GM19397 (cell line): ENCODE results near the gene CKAP5.

Experiments used
- ATAC-seq: cut with Tn5 transposase; IDR thresholded peaks from one replicate; pipeline ENCODE4 v1.9.1; 2021; ENCODE audit warnings: mild to moderate bottlenecking, moderate library complexity; ENCODE audit not compliant: unreplicated experiment

CKAP5 gene

DNA sequence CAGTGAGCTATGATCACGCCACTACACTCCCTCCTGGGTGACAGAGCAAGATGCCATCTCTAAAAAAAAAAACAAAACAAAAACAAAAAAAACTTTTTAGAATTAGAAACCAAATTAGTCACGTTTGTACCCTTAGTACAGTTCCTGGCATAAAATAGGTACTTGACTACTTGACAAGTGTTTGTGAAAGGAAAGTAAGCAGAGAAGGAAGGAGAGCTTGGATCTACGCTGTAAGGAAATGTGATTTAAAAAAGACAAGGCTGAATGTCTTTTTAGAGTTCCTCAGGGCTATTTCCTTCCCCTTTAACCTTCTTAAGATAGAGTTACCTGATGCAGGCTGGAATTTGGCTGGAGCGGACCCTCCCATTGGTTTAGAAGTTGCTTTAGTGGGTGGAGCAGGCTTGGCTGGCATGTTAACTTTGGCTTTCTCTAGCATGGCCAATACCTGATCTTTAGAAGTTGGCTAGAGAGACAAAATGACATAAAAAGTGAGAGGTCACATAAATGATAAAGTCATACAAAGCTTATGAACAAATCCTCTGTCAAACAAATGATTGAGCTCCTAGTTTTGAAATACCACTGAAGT, 76.4 kb downstream of the CKAP5 start:
- no peak for ATAC-seq

DNA sequence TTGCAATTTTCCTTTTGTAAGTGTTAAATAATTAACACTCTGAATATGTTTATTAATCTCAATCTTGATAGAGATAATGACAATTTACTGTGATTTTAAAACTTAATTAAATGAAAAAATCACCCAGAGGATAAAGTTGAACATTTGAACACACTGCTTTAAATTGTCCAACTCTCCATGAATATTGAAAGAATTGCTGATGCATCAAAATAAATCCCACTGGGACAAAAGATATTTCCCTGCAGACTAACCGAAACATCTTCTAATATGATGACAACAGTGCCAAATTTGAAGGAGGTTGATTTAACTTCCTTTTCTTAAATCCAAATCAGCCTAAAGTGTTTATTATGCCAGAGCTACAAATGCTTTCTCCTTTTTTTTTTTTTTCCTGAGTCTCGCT, 79.4 kb downstream of the CKAP5 start:
- no peak for ATAC-seq

DNA sequence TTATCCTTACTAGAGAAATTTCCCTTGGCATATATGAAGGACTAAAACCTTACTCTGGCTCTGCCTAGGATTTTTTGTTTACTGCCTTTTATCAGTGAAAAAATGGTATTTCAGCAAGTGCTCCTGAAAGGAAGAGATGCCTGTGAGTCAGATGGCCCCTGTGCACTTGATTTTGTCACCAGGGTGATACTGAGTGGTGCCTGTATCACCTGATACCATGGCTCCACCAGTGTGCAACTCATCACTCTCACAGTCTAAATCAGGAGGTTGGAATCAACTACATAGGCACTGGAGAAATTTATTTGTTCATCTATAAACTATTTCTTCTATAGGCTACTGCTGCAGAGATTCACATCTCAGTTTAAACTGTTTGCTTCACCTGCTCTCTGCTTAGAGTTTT, 83.8 kb downstream of the CKAP5 start:
- no peak for ATAC-seq

DNA sequence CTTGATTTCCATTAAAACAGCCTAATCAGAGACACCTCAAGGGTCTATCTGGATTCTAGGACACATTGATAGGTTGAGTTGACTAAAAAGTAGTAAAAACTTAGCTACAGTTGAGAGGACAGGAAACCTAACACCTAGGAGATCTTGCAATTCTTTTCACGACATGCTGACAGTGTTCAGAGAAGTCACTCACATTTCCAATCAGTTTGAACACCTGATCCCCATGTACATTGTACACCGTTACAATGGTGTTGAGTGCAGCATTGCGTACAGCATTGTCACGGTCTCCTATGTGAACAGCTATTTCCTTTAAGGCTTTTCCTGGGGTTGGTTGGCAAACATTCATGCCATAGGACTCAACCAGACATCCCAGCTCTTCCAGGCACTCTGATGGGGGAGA, 84.3 kb downstream of the CKAP5 start:
- ATAC-seq = no peak

DNA sequence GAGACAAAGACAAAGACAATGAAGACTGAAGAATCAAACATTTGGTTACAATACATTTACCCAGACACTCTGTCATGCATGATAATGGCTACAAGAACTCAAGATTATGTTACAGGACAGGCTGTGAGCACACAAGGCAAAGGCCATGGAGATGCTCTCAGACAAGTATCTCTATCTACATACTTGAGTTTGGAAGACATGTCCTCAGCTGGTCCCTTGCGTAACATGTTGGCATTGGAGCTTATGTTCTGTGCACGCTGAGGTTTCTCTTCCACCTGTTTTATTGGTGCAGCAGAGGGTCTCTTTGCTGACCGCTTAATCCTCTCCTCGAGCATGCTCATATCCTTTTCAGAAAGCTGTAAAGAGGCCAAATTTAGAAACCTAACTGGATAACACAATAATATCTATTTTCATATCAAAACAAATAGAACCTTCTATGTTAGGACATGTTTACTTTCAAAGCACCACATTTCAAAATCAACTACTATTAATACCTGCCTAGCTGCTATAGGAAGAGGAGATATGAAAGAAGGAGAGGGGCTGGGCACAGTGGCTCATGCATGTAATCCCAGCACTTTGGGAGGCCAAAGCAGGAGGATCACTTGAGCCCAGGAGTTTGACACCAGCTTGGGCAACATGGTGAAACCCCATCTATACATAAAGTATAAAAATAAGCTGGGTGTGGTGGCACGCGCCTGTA, 85.5 kb downstream of the CKAP5 start:
- no peak for ATAC-seq

DNA sequence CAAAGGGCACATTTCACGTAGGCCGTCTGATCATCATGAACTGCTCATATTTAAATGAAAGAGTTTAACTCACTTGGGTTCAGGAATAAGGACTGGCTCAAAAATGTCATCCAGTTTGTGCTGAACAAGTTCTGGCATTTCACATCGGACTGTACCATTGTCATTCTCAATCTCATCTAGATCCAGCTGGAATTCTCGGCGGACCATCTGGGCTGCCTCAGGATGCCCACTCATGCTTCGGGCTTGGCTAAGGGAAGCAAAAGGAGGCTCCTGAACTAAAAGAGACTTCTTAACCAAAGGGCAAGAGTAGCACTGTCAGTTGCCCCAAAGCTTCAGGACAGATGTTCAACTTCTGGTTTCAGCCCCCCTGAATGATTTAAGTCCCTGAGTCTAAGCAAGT, 86.9 kb downstream of the CKAP5 start:
- no peak for ATAC-seq

DNA sequence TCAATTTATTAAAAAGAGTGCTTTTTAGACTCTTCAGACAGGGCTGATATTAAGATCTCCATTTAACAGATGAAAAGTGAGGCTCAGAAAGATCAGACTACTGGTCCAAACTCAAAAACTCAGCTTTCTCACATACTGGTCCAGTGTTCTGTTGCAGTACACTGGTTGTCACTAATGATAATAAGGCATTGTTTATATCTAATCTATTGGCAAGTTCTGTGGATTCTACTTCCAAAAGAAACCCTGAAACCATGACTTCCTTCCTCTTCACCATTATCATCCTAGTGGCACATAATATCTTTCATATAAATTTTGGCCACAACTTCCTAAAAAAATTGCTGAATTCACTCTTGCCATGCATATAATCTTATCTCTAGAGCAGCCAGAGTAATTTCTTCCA, 90.1 kb downstream of the CKAP5 start:
- no peak for ATAC-seq

DNA sequence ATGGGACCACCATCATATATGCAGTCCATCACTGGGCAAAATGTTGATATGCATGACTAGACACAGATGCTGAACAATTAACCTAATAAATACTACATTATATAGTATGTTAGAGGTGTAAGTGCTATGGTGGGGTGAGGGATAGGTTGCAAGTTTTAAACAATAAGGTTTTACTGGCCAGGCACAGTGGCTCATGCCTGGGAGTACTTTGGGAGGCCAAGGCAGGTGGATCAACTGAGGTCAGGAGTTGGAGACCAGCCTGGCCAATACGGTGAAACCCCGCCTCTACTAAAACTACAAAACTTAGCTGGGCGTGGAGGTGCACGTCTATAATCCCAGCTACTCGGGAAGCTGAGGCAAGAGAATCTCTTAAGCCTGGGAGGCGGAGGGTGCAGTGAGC, 98.9 kb downstream of the CKAP5 start:
- ATAC-seq = no peak

DNA sequence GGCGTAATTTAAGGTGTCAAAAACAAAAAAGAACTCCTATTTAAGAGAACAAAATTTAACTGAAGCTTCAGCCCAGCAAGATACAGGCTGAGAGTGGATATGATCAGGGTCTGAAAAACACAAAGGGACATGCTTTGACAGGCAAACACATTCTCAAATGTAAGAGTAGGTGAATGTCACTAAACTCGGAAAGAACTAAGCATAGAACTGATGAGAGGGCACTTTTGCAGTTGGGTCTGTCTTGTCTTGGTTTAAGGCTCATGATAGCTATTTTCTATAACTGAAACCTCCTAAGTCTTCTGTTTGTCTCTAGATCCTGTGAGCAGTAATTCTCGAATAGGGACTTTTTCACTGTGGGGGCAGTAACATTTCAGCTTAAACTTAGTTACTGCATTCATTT, 100.1 kb downstream of the CKAP5 start:
- no peak for ATAC-seq

DNA sequence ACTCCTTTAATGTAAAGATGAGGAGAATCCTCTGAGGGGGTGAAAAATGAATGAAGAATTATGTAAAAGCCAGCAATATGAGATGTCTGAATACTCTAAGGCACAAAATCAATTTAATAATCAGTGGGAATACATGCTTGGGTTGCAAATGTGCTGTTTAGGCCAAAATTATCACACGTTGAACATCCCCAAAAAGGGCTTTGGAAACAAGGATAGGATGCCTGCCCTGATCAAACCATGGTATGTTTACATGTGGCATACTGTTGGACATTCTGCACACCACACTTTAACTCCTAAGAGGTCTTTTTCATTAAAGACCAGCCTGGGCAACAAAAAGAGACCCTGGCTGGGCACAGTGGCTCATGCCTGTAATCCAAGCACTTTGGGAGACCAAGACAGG, 100.8 kb downstream of the CKAP5 start:
- no peak for ATAC-seq

DNA sequence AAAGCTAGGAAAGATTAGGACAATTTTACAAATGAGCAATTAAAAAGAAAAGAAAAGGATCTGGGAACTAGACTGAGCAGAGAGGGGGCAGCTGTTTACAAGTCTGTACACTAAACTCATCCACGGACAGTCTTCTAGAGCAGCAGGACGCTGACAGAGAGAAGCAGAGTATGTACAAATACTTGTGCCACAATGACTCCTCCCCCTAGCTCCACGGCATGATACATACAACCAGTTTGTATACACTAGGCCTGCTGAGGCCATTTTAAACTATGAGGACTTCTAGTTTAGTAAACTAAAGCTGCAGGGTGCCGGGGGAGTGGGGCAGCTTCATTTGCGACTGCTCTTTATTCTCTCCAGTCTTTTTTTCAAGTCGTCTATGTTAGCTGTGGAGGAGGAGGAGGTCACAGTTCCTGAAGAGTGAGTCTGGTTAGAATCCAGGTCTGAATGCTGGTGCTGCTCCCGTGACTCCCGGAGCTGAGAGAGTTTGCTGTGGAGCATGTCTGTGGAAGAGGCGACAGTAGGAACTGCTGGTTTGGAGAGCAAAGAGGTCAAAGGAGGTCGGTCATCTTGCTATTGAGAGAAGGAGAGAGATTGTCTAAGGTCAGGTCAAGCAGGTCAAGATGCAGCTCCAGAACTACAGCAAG, 102.3 kb downstream of the CKAP5 start:
- no peak for ATAC-seq

DNA sequence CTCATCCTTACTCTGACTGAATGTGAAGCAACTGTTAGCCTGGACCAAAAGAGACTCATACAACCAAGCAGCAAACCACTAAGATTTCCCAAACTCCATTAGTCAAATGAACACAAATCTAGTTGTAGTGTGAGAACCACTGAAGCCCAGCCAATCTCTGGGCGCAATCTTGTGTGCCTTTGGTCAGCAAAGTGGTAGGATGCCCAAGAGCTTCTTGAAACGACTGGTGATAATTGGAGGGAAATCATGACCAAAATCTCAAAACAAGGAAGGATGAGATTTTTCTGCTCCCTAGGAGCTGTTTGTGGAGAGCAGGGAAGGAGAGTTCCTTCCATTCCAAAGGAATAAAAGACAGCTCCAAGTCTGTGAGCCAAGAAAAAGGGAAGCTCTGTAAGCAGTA, 103.0 kb downstream of the CKAP5 start:
- ATAC-seq = no peak

DNA sequence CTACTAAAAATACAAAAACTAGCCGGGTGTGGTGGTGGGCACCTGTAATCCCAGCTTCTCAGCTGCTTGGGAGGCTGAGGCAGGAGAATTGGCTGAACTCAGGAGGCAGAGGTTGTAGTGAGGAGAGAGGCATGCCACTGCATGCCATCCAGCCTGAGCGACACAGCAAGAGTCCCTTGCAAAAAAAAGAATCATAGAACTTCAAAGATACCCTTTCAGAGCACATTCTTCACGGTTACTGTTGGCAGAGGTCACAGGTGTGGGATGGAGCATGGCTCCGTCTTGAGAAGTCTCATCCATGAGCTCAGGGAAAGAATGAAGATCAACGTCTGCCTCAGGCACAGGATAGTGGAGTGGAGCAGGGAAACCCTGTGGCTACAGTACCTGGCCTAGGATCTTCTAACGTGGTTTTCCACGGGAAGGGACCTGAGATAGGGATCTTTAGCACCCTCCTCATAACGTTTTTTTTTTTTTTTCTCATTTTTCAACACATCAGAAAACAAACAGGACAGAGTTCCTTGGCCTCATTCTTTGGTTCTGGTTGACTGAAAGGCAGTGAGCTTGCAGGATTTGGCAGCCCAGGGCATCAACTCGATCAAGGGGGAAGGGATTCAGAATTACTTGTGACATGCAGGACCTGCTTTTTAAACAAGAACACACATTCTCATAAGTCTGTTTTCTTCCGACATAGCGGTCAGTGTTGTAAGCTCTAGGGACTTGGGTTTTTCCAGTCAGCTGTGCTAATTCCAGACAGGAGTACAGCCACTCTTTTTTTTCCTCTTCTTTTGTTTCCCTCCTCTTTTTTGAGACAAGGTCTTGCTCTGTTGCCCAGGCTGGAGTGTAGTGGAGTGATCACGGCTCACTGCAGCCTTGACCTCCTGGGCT, 104.2 kb downstream of the CKAP5 start:
- no peak for ATAC-seq

DNA sequence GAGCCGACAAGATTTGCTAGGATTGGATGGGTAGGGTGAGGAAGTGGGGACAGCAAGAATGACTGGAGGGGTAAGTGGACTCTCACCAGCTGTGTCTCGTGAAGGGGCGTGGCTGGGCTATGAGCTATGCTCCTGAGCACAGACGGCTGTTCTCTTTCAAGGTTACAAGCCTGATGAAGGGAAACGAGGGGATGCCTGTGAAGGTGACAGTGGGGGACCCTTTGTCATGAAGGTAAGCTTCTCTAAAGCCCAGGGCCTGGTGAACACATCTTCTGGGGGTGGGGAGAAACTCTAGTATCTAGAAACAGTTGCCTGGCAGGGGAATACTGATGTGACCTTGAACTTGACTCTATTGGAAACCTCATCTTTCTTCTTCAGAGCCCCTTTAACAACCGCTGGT, 107.2 kb downstream of the CKAP5 start:
- ATAC-seq = no peak

DNA sequence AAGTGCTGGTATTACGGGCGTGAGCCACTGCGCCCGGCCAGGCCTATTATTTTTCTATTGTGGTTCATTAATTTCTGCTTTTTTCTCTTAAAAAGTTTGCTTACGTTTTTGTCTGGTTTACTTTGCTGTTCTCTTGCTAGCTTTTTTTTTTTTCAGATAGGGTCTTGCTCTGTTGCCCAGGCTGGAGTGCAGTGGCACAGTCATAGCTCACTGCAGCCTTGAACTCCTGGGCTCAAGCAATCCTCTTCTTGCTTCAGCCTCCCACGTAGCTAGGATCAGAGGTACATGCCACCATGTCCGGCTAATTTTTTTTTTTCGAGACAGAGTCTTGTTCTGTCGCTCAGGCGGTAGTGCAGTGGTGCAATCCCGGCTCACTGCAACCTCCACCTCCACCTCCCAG, 108.4 kb downstream of the CKAP5 start:
- no peak for ATAC-seq

DNA sequence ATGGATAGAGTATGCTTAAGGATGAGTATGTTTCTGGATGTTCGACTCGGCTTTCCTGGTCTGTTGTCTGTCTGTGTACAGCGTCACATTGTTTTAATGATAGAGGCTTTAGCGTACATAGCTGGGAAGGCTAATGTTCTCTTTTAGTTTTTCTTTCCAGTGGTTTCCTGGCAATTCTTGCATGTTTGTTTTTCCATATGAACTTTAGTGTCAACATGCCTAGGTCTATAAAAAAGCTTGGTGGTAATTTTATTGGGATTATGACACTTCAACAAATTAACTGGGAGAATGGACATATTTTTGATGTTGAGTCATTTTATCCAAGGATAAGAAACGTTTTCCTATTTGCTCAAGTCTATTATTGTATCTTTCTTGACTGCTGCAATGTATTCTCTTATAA, 109.5 kb downstream of the CKAP5 start:
- ATAC-seq = no peak

DNA sequence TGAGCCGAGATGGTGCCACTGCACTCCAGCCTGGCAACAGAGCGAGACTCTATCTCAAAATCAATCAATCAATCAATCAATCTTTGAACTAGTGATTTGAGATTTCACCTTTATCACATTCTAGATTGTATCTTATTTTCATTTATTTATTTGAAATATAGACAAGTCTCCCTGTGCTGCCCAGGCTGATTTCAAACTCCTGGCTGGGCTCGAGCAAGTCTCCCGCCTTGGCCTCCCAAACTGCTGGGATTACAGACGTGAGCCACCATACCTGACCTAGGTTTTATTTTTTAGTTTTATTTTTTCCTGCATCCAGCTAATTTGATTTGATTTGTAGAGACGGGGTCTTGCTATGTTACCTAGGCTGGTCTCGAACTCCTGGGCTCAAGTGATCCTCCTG, 109.9 kb downstream of the CKAP5 start:
- no peak for ATAC-seq

DNA sequence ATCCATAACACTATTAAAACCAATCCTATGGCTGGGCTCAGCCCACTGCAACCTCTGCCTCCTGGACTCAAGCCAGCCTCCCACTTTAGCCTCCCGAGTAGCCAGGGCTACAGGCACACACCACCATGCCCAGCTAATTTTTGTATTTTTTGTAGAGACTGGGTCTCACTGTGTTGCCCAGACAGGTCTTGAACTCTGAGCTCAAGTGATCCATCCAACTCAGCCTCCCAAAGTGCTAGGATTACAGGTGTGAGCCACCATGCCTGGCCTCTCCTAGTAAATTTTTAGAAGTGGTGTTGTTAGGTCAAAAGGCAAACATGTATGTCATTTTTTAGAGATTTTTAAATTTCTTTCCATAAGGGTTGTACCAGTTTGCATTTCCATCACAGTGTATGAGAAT, 112.8 kb downstream of the CKAP5 start:
- ATAC-seq = no peak

DNA sequence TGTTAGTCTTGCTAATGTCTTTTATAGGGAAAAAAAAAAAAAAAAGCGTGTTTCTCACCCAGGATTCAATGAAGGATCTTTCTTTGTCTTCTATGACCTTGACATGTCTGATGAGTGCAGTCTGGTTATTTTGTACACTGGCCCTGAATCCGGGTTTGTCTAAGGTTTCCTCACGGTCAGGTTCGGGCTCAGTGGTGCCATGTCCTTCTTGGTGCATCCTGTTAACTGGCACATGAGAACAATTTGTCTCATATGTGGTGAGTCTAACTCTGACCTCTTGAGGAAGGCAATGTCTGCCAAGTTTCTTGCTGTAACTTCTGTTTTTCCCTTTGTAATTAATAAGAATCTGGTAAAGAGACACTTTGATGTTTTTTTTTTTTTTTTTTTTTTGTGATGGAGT, 114.5 kb downstream of the CKAP5 start:
- ATAC-seq = no peak

DNA sequence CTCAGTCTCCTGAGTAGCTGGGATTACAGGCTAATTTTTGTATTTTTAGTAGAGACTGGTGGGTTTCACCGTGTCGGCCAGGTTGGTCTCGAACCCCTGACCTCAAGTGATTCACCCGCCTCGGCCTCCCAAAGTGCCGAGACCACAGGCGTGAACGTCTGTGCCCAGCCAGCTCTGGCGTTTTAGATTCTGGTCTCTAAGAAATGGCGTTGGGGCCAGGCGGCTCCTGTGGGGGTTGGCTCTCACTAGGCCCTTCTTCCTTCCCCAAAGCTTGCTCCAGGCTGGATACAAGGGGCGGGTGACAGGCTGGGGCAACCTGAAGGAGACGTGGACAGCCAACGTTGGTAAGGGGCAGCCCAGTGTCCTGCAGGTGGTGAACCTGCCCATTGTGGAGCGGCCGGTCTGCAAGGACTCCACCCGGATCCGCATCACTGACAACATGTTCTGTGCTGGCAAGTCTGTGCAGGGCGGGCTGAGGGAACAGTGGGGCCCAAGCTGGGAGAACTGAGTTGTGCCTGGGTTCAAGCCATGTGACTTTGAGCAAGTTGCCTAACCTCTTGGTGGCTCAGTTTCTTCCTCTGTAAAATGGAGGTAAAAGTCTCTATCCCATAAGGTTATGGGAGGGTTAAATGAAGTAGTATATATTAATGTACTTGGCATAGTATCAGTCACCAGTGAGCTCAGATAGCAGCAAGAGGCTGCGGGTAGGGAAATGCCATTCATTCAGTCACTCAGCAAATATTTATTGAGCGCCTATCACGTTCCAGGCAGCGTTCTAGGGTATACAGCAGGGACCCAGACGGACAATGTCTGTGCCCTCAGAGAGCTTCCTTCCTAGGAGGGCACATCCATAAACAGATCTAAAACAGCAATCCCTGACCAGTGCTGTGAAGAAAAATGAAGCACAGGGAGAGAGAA, 116.7 kb downstream of the CKAP5 start:
- ATAC-seq = no peak

DNA sequence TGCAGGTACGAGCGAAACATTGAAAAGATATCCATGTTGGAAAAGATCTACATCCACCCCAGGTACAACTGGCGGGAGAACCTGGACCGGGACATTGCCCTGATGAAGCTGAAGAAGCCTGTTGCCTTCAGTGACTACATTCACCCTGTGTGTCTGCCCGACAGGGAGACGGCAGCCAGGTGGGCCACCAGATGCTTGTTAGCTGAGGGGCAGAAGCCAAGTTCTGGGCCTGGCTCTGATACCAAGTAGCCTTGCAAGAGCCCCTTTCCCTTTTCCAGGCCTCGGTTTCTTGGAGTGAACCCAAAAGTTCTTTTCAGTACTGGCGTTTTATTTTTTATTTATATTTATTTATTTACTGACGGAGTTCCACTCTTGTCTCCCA, 117.4 kb downstream of the CKAP5 start:
- no peak for ATAC-seq
